Measurements from ENCODE around the gene THAP8. TPM values are rescaled to one million over a fixed set of nuclear protein-coding genes. Genes with fewer than 3 reads are reported as not detected.

THAP8 gene
- total and polyA plus RNA-seq, 10 of the 15 experiments (the other 5 are each of a cell fraction or from before 2014, with no cell fraction given) = 0.24 to 4.4 (median 2.6) TPM

DNA sequence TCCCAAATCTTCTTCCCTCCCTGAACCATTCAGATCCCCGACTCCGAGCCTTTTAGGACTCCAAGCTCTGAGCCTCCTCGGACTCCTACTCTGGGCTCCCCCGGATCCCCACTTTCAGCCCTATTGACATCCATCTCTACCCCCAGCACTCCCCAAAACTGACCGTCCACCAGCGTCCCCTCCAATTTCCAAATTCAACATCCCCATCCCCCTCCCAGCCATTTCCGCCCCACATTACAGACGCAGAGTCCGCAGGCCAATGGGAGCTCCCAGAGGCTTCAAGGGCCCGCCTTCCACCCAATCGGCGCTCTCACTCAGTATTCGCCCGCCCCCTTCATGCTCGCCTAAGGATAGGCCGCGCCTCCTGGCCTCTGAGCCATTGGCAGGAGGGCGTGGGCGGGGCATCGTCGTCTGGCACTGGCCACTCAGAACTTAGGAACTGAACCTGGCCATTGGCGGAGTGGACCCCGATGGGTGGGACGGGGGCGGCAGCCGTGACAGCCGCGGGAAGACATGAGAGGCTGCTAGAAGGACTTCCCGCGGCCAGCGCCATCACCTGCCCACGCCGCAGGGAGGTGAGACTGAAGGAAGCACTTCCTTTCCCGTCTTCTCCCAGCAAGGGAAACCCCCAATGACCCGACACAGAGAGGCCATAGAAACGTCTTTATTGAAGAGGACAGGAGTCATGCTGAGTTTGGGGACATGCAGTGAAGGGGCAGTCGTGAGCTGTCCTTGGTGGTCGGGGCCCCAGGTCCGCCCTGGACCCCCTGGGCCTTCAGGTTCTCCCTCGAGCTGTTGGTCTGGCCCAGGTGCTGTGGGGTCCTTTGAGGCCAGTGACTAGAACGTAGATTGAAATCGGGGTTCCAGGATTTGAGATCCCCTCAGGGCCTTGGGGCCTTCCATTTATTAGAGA is 39.8 kb downstream of the THAP8 start, which contains the start of gene ALKBH6 (continued):
- TF ChIP-seq NR2F1 (conservative IDR thresholded peaks at IDR 0.05) = 0 out of 2 replicates have a peak, but pooled peaks have one; percentile 46
- peak; percentile 77 for TF ChIP-seq GABPA (IDR thresholded peaks at IDR 0.05; ENCODE audit: low read depth)
- TF ChIP-seq, protein P1, sequence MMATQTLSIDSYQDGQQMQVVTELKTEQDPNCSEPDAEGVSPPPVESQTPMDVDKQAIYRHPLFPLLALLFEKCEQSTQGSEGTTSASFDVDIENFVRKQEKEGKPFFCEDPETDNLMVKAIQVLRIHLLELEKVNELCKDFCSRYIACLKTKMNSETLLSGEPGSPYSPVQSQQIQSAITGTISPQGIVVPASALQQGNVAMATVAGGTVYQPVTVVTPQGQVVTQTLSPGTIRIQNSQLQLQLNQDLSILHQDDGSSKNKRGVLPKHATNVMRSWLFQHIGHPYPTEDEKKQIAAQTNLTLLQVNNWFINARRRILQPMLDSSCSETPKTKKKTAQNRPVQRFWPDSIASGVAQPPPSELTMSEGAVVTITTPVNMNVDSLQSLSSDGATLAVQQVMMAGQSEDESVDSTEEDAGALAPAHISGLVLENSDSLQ (IDR thresholded peaks at IDR 0.05) = peak; percentile 87; the same call in 1 of the 2 replicates
- TF ChIP-seq NFYB (IDR thresholded peaks at IDR 0.05; ENCODE audit: insufficient read depth, low read depth, low read length) = peak; percentile 94
- TF ChIP-seq, protein P2, sequence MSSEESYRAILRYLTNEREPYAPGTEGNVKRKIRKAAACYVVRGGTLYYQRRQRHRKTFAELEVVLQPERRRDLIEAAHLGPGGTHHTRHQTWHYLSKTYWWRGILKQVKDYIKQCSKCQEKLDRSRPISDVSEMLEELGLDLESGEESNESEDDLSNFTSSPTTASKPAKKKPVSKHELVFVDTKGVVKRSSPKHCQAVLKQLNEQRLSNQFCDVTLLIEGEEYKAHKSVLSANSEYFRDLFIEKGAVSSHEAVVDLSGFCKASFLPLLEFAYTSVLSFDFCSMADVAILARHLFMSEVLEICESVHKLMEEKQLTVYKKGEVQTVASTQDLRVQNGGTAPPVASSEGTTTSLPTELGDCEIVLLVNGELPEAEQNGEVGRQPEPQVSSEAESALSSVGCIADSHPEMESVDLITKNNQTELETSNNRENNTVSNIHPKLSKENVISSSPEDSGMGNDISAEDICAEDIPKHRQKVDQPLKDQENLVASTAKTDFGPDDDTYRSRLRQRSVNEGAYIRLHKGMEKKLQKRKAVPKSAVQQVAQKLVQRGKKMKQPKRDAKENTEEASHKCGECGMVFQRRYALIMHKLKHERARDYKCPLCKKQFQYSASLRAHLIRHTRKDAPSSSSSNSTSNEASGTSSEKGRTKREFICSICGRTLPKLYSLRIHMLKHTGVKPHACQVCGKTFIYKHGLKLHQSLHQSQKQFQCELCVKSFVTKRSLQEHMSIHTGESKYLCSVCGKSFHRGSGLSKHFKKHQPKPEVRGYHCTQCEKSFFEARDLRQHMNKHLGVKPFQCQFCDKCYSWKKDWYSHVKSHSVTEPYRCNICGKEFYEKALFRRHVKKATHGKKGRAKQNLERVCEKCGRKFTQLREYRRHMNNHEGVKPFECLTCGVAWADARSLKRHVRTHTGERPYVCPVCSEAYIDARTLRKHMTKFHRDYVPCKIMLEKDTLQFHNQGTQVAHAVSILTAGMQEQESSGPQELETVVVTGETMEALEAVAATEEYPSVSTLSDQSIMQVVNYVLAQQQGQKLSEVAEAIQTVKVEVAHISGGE (CRISPR knock-in tag; IDR thresholded peaks at IDR 0.05) = no peak
- TF ChIP-seq, protein P3, sequence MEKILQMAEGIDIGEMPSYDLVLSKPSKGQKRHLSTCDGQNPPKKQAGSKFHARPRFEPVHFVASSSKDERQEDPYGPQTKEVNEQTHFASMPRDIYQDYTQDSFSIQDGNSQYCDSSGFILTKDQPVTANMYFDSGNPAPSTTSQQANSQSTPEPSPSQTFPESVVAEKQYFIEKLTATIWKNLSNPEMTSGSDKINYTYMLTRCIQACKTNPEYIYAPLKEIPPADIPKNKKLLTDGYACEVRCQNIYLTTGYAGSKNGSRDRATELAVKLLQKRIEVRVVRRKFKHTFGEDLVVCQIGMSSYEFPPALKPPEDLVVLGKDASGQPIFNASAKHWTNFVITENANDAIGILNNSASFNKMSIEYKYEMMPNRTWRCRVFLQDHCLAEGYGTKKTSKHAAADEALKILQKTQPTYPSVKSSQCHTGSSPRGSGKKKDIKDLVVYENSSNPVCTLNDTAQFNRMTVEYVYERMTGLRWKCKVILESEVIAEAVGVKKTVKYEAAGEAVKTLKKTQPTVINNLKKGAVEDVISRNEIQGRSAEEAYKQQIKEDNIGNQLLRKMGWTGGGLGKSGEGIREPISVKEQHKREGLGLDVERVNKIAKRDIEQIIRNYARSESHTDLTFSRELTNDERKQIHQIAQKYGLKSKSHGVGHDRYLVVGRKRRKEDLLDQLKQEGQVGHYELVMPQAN (conservative IDR thresholded peaks at IDR 0.05) = peak; percentile 88
- TF ChIP-seq RFX5 (IDR thresholded peaks at IDR 0.05; ENCODE audit: low read depth, low read length) = peak; percentile 69; the same call in 1 of the 2 replicates
- no peak for TF ChIP-seq TCF7 (IDR thresholded peaks at IDR 0.05; ENCODE audit: borderline replicate concordance)
- TF ChIP-seq POU2F2 (IDR thresholded peaks at IDR 0.05; ENCODE audit: borderline replicate concordance, low read depth, low read length) = peak; percentile 39; the same call in 2 of the 3 replicates
- peak; percentile 9; the same call in 1 of the 2 replicates for TF ChIP-seq ATF7 (IDR thresholded peaks at IDR 0.05; ENCODE audit: low read depth)
- TF ChIP-seq CBX3 (IDR thresholded peaks at IDR 0.05; ENCODE audit: borderline replicate concordance, low read depth) = no peak
- TF ChIP-seq NFXL1 (IDR thresholded peaks at IDR 0.05; ENCODE audit: borderline replicate concordance) = no peak
- TF ChIP-seq ZZZ3 (IDR thresholded peaks at IDR 0.05; ENCODE audit: control insufficient read depth, insufficient read length, low read depth) = no peak
- no peak for TF ChIP-seq RAD21 (IDR thresholded peaks at IDR 0.05; ENCODE audit: insufficient read depth, low read depth, low read length)
- TF ChIP-seq HCFC1 (IDR thresholded peaks at IDR 0.05; ENCODE audit: low read length) = peak; percentile 34; the same call in 1 of the 2 replicates
- TF ChIP-seq BHLHE40 (IDR thresholded peaks at IDR 0.05; ENCODE audit: borderline replicate concordance in 1 of 2, low read depth in 2 of 2, low read length in 1 of 2) = peak in 1 of 2 experiments; percentile 68; a peak in 3 of 4 replicates
- 0 out of 2 replicates have a peak, but pooled peaks have one; percentile 26 for TF ChIP-seq GATAD2B (conservative IDR thresholded peaks at IDR 0.05; ENCODE audit: low read depth)
- peak; percentile 95 for TF ChIP-seq PAX5 (IDR thresholded peaks at IDR 0.05; ENCODE audit: borderline replicate concordance, low read depth, low read length)
- 0 out of 2 replicates have a peak, but pooled peaks have one; percentile 34 for TF ChIP-seq TCF12 (IDR thresholded peaks at IDR 0.05; ENCODE audit: low read depth, low read length)
- TF ChIP-seq NR2C1 (IDR thresholded peaks at IDR 0.05) = no peak
- TF ChIP-seq, protein P4, sequence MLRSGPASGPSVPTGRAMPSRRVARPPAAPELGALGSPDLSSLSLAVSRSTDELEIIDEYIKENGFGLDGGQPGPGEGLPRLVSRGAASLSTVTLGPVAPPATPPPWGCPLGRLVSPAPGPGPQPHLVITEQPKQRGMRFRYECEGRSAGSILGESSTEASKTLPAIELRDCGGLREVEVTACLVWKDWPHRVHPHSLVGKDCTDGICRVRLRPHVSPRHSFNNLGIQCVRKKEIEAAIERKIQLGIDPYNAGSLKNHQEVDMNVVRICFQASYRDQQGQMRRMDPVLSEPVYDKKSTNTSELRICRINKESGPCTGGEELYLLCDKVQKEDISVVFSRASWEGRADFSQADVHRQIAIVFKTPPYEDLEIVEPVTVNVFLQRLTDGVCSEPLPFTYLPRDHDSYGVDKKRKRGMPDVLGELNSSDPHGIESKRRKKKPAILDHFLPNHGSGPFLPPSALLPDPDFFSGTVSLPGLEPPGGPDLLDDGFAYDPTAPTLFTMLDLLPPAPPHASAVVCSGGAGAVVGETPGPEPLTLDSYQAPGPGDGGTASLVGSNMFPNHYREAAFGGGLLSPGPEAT (IDR thresholded peaks at IDR 0.05; ENCODE audit: low read depth) = peak; percentile 74
